SK-N-MC (cell line): ENCODE measurements around the gene ACTL10.

ENCODE experiments used
- DNase-seq: peaks from one replicate; pipeline ENCODE4 v3.0.0-alpha.2; 2011; ENCODE audit warnings: low read depth, low spot score
- H3K27ac ChIP-seq: fragments of 200-600 bp; sonication (generic); 2 replicates; pipeline ENCODE4 v1.5.1; 2016; ENCODE audit warnings: mixed run types
- H3K36me3 ChIP-seq: fragments of 200-600 bp; sonication (generic); 2 replicates; pipeline ENCODE4 v1.6.1; 2017; ENCODE audit warnings: antibody characterized with exemption, low read length, mixed read lengths; ENCODE audit not compliant: insufficient read depth
- H3K4me3 ChIP-seq: fragments of 200-600 bp; sonication (generic); 2 replicates; pipeline ENCODE4 v1.5.1; 2016
- H3K9ac ChIP-seq: fragments of 200-600 bp; sonication (generic); 2 replicates; pipeline ENCODE4 v1.8.0; 2017; ENCODE audit warnings: mixed run types, mixed read lengths; ENCODE audit not compliant: insufficient read length
- H3K9me3 ChIP-seq: fragments of 200-600 bp; sonication (generic); 2 replicates; pipeline ENCODE4 v1.6.1; 2017; ENCODE audit warnings: low read depth, mild to moderate bottlenecking, antibody characterized with exemption, low read length, moderate library complexity, mixed read lengths
- EZH2 ChIP-seq: fragments of 200-600 bp; sonication (generic); IDR thresholded peaks from one replicate; pipeline ENCODE4 v1.6.1; 2017; ENCODE audit warnings: antibody characterized with exemption
- FOXP2 ChIP-seq: optimal IDR thresholded peaks from 2 replicates; pipeline ENCODE3; 2011; ENCODE audit warnings: mild to moderate bottlenecking, moderate library complexity; ENCODE audit not compliant: insufficient read depth; ENCODE audit errors: extremely low read length, control extremely low read depth
- POLR2AphosphoS5 ChIP-seq: IDR thresholded peaks from 2 replicates; pipeline ENCODE4 v1.6.1; 2012; ENCODE audit warnings: mild to moderate bottlenecking, low read depth, low read length, borderline replicate concordance

Gene ACTL10

DNA sequence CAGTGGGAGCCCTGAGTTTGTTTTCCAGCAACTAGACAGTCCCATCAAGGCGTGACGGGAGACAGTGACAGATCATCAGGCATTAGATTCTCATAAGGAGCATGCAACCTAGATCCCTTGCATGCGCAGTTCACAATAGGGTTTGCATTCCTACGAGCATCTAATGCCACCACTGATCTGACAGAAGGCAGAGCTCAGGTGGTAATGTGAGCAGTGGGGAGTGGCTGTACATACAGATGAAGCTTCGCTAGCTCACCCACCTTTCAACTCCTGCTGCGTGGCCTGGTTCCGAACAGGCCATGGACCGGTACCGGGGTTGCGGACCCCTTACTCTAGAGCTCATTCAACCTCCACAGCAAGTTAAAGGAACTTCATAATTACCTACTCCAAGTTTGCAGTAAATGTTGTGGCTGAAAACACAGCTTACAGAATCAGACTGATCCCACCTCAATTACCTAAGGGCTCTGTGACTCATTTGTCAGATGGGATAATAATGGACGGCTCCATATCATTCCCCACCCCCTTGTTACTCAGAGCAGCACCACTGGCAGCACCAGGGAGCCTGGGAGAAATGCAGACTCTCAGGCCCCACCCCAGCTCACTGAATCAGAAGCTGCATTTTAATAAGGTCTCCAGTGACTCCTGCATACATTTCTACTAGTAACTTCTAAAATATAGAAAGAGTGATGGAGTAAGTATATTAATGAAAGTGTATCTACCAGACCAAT lies 37.6 kb downstream of the ACTL10 start:
- no peaks in the 10 kb centered on the region for H3K36me3 ChIP-seq
- no peak for DNase-seq
- H3K9ac ChIP-seq, result no peak overlapping the region
- no peaks in the 10 kb centered on the region for H3K9me3 ChIP-seq
- no peak overlapping the region for H3K27ac ChIP-seq
- no peak overlapping the region for H3K4me3 ChIP-seq
- no peak for TF ChIP-seq EZH2
- TF ChIP-seq FOXP2, result no peak
- no peak for TF ChIP-seq POLR2AphosphoS5

DNA sequence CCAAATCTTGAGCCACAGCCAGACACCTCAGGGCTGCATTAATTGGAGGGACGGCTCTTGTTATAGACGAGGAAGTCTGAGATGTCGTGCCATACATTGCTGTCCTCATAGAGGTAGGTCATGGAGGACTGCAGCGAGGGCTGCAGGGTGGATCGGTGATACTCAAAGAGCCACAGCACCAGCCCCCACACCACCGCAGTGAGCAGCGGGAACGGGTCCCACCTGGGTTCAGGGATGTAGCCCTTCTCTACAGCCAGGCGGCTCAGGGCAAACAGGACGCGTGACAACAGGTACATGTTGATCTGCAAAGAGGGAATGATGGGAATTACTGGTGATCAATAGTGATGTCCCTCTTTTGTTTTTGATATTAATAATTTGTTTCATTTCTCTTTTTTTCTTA lies 40.9 kb downstream of the ACTL10 start:
- TF ChIP-seq POLR2AphosphoS5 (no peak), EZH2 (no peak), FOXP2 (no peak)
- no peaks in the 10 kb centered on the region for H3K36me3 ChIP-seq
- H3K27ac ChIP-seq, result no peak overlapping the region
- DNase-seq, result no peak
- H3K9me3 ChIP-seq, result no peaks in the 10 kb centered on the region
- H3K4me3 ChIP-seq, result no peak overlapping the region
- no peak overlapping the region for H3K9ac ChIP-seq

DNA sequence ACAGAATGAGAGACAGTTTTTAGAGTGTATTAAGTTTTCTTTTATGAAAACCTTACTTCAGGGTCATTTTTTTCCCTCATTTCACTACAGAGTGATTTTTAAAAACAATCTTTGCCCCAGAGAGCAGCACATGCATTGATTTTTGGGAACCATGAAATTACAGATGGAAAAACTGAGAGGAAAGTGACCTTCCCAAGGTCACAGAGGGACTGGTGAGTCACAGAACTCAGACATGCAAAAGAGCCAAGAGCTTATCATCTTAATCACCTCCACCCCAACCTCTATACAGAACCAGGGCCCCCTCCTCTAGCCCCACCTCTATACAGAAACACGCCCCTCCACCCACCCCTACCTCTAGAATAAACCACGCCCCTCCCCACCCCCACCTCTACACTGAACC lies 42.7 kb downstream of the ACTL10 start:
- peak overlapping the region; percentile 46; the same call in 1 of the 2 replicates for H3K27ac ChIP-seq
- DNase-seq, result no peak
- no peaks in the 10 kb centered on the region for H3K9me3 ChIP-seq
- H3K4me3 ChIP-seq, result no peak overlapping the region
- no peaks in the 10 kb centered on the region for H3K36me3 ChIP-seq
- TF ChIP-seq EZH2 (no peak), POLR2AphosphoS5 (no peak), FOXP2 (no peak)
- H3K9ac ChIP-seq, result no peak overlapping the region

DNA sequence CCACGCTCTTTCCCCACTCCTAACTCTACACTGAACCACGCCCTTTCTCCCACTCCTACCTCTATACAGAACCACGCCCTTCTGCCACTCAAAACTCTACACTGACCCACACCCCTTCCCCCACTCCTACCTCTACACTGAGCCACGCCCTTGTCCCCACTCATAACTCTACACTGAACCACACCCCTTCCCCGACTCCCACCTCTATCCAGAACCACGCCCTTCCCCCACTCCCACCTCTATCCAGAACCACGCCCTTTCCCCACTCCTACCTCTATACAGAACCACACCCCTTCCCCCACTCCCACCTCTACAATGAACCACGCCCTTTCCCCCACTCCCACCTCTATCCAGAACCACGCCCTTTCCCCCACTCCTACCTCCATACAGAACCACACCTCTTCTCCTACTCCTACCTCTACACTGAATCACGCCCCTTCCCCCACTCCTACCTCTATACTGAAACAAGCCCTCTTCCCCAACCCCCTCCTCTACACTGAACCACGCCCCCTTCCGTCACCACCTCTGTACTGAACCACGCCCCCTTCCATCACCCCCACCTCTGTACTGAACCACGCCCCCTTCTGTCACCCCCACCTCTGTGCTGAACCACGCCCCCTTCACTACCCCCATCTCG lies 43.3 kb downstream of the ACTL10 start:
- Histone ChIP-seq H3K9me3 (no peaks in the 10 kb centered on the region), H3K4me3 (no peak overlapping the region), H3K27ac (no peak overlapping the region), H3K36me3 (no peaks in the 10 kb centered on the region), H3K9ac (no peak overlapping the region)
- TF ChIP-seq POLR2AphosphoS5 (no peak), FOXP2 (no peak), EZH2 (no peak)
- DNase-seq, result no peak

DNA sequence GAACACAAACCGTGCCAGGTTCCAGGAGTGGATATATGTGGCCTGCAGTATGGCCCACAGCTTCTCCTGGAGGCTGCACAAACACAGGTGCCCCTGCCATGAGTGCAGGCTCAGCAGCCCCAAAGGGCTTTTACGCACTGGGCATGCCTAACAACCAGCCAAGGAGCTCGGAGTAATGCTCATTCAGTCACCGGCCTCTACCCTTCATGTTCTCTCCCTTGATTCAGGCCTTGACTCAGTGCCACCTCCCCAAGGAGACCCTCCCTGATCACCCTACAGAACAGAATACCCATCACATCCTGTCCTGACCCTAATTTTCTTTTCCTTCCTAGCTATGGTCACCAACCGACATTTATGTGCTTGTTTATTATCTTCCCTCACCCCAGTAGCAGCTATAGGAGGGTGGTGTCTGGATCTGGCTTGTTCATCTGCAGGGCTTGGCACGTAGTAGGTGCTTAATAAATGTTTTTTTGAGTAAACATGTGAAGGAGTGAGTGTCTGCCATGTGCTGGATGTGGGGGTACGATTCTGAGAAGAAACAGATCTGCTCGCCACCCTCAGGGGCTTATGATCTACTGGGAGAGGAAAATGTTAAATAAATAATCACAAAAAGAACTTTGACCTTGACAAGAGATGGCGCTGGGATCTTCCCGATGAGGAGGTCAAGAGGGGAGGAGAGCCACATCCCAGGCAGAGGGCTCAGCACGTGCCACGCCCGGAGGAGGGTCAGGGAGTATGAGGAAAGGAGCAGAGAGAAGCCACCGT lies 44.1 kb downstream of the ACTL10 start:
- Histone ChIP-seq H3K36me3 (no peaks in the 10 kb centered on the region), H3K27ac (no peak overlapping the region), H3K9me3 (no peaks in the 10 kb centered on the region), H3K9ac (no peak overlapping the region), H3K4me3 (no peak overlapping the region)
- TF ChIP-seq EZH2 (no peak), POLR2AphosphoS5 (no peak), FOXP2 (no peak)
- DNase-seq, result no peak

DNA sequence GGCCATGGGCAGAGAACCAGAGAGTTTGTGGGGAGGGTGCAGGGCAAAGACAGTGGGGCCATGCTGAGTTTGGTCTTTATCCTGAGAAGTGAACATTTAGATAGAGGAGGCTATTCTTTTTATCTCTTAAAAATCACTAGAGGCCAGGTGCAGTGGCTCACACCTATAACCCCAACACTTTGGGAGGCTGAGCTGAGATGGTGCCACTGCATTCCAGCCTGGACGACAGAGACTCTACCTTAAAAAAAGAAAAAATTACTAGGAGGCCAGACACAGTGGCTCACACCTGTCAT lies 44.6 kb downstream of the ACTL10 start:
- TF ChIP-seq POLR2AphosphoS5, result no peak
- no peaks in the 10 kb centered on the region for H3K9me3 ChIP-seq
- H3K27ac ChIP-seq, result no peak overlapping the region
- no peak overlapping the region for H3K9ac ChIP-seq
- DNase-seq, result no peak
- H3K36me3 ChIP-seq, result no peaks in the 10 kb centered on the region
- H3K4me3 ChIP-seq, result no peak overlapping the region

DNA sequence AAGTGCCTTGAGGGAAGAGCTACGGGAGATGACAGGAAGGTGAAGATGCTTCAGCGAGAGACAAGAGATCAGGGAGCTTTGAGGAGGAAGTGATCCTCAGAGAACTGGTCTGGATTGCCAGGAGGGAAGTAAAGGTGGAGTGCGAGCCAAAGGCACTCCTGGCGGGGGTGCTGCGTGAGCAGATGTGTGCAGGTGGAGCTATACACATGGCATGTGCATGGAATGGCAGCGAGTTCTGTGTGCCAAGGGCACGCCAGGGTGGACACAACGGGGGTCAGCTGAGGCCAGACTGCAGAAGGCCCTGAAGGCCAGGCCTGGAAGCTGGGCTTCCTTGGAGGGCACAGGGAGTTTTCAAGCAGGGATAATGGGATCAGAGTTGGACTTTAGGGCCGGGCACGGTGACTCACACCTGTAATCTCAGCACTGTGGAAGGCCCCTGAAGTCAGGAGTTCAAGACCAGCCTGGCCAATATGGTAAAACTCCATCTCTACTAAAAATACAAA lies 47.2 kb downstream of the ACTL10 start:
- TF ChIP-seq POLR2AphosphoS5, result no peak
- TF ChIP-seq EZH2, result no peak
- no peak for TF ChIP-seq FOXP2
- Histone ChIP-seq H3K27ac (no peak overlapping the region), H3K4me3 (no peak overlapping the region), H3K9me3 (no peaks in the 10 kb centered on the region), H3K36me3 (no peaks in the 10 kb centered on the region), H3K9ac (no peak overlapping the region)
- DNase-seq, result no peak

DNA sequence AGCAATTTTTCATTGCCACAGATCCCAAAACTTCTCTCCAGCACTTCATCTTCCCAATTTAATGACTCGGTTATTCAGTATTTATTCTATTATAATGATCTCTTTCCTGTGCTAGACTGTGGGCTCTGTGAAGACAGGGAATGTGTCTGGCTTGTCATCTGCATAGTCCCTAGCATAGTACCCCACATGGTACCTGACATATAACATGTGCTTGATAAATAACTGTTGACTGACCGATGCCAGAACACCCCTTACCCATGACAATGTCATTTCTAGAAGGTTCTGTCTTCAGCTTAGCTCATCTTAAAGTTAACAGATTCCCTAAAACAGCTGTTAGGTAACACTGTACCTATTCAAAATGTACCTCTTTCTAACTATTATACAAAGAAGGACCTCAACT lies 49.8 kb downstream of the ACTL10 start:
- TF ChIP-seq POLR2AphosphoS5 (no peak), EZH2 (no peak), FOXP2 (no peak)
- Histone ChIP-seq H3K4me3 (no peak overlapping the region), H3K9me3 (no peaks in the 10 kb centered on the region), H3K9ac (no peak overlapping the region), H3K36me3 (no peaks in the 10 kb centered on the region), H3K27ac (no peak overlapping the region)
- no peak for DNase-seq
